A549 (cell line): Measurements from ENCODE around the gene ABCA13.

Experiments
- CEBPB ChIP-seq, 2 experiments: fragments of >200 bp in 1 of 2; sonication (Bioruptor Twin) in 1 of 2; formaldehyde crosslinking in 1 of 2; IDR thresholded peaks; 2 replicates each; pipeline ENCODE4 v1.6.1; 2012 to 2016
- CTCF ChIP-seq: fragments of >200 bp; sonication (Bioruptor Twin); formaldehyde crosslinking; IDR thresholded peaks from 3 replicates; pipeline ENCODE4 v1.5.1; 2016
- EP300 ChIP-seq, 2 experiments: fragments of >200 bp; sonication (Bioruptor Twin); formaldehyde crosslinking; IDR thresholded peaks; 2 replicates in 1 of 2; 3 replicates in 1 of 2; pipeline ENCODE4 v1.6.1; 2016 to 2017
- MAX ChIP-seq: IDR thresholded peaks from 2 replicates; pipeline ENCODE4 v1.6.1; 2012
- POLR2A ChIP-seq: IDR thresholded peaks from 2 replicates; pipeline ENCODE4 v1.6.1; 2012; ENCODE audit warnings: mild to moderate bottlenecking, low read length
- RAD21 ChIP-seq, 2 experiments: fragments of >200 bp in 1 of 2; sonication (Bioruptor Twin) in 1 of 2; formaldehyde crosslinking in 1 of 2; IDR thresholded peaks in 1 of 2; conservative IDR thresholded peaks in 1 of 2; 2 replicates in 1 of 2; 3 replicates in 1 of 2; pipeline ENCODE4 v1.6.1; 2012 to 2018; ENCODE audit warnings: inconsistent platforms in 1 of 2
- RARB ChIP-seq: fragments of 250-450 bp; sonication (Bioruptor Pico); IDR thresholded peaks from 2 replicates; pipeline ENCODE4 v1.8.0; 2021; ENCODE audit warnings: mild to moderate bottlenecking, moderate library complexity

- TF ChIP-seq EP300 (IDR thresholded peaks at IDR 0.05), result no peak
- no peak for TF ChIP-seq MAX
- TF ChIP-seq CTCF, result no peak
- no peak for TF ChIP-seq CEBPB (IDR thresholded peaks at IDR 0.05)
- no peak for TF ChIP-seq RARB (CRISPR knock-in tag)
- no peak for TF ChIP-seq POLR2A
- no peak for TF ChIP-seq RAD21 (conservative IDR thresholded peaks at IDR 0.05 in 1 of 2, IDR thresholded peaks at IDR 0.05 in 1 of 2)
Measured at GRCh38 chr7:48610705-48611104, 439.4 kb downstream of the ABCA13 start.
